Measurements from ENCODE around the gene RAX2. TPM values are rescaled to one million over a fixed set of nuclear protein-coding genes. Genes with fewer than 3 reads are reported as not detected.
A peak's percentile ranks its signal among the peaks of the same experiment; 100 is the strongest.

The RAX2 gene
- total RNA-seq, 2 donors from 2014 or later, result not detected

- DNase-seq (ENCODE audit: low spot score), result no peak
- Histone ChIP-seq H3K4me1 (peaks cover 0 to 11% of the 10 kb centered on the region in 2 donors), H3K27ac (no peak overlapping the region), H3K36me3 (no peaks in the 10 kb centered on the region), H3K4me3 (no peak overlapping the region), H3K27me3 (peaks cover 0 to 6% of the 10 kb centered on the region in 2 donors), H3K9me3 (no peaks in the 10 kb centered on the region)
- TF ChIP-seq CTCF (IDR thresholded peaks at IDR 0.05), result no peak
These were observed 32.4 kb upstream of the RAX2 start for GRCh38 chr19:3804429-3804828.

GRCh38 chr19:3803986-3804385, 32.0 kb upstream of the RAX2 start:
- no peak for TF ChIP-seq CTCF (IDR thresholded peaks at IDR 0.05)
- DNase-seq (ENCODE audit: low spot score), result no peak
- no peak overlapping the region for H3K27ac ChIP-seq
- H3K27me3 ChIP-seq, result peaks cover 0 to 6% of the 10 kb centered on the region in 2 donors
- no peak overlapping the region for H3K4me3 ChIP-seq
- no peaks in the 10 kb centered on the region for H3K9me3 ChIP-seq
- H3K36me3 ChIP-seq, result no peaks in the 10 kb centered on the region
- peaks cover 0 to 11% of the 10 kb centered on the region in 2 donors for H3K4me1 ChIP-seq

- TF ChIP-seq CTCF (IDR thresholded peaks at IDR 0.05), result no peak
- peaks cover 0 to 11% of the 10 kb centered on the region in 2 donors for H3K4me1 ChIP-seq
- H3K27me3 ChIP-seq, result peaks cover 0 to 6% of the 10 kb centered on the region in 2 donors
- no peak overlapping the region for H3K4me3 ChIP-seq
- no peak overlapping the region for H3K27ac ChIP-seq
- H3K9me3 ChIP-seq, result no peaks in the 10 kb centered on the region
- no peaks in the 10 kb centered on the region for H3K36me3 ChIP-seq
- no peak for DNase-seq (ENCODE audit: low spot score)
These were observed 31.3 kb upstream of the RAX2 start for GRCh38 chr19:3803114-3803888.

GRCh38 chr19:3801412-3802096, 29.5 kb upstream of the RAX2 start:
- H3K36me3 ChIP-seq, result no peaks in the 10 kb centered on the region
- H3K4me3 ChIP-seq, result peak overlapping the region in 1 of 2 donors; percentile 21
- peaks cover 0 to 6% of the 10 kb centered on the region in 2 donors for H3K27me3 ChIP-seq
- peaks cover 0 to 11% of the 10 kb centered on the region in 2 donors for H3K4me1 ChIP-seq
- H3K27ac ChIP-seq, result no peak overlapping the region
- no peak for TF ChIP-seq CTCF (IDR thresholded peaks at IDR 0.05)
- no peak for DNase-seq (ENCODE audit: low spot score)
- peaks cover 0 to 5% of the 10 kb centered on the region in 2 donors for H3K9me3 ChIP-seq

GRCh38 chr19:3800996-3801395, 29.0 kb upstream of the RAX2 start:
- H3K4me3 ChIP-seq, result peak overlapping the region in 1 of 2 donors; percentile 21
- H3K27ac ChIP-seq, result no peak overlapping the region
- DNase-seq (ENCODE audit: low spot score), result no peak
- H3K9me3 ChIP-seq, result peaks cover 0 to 10% of the 10 kb centered on the region in 2 donors
- TF ChIP-seq CTCF (IDR thresholded peaks at IDR 0.05), result no peak
- no peaks in the 10 kb centered on the region for H3K36me3 ChIP-seq
- H3K4me1 ChIP-seq, result peaks cover 0 to 11% of the 10 kb centered on the region in 2 donors
- H3K27me3 ChIP-seq, result peaks cover 0 to 6% of the 10 kb centered on the region in 2 donors

Measured in right atrium auricular region (tissue), 2 donors.